GM18870 (cell line): ENCODE measurements around the gene CACNA1A.
"Not testable (repeated sequence)": the region's sequence is repeated elsewhere in the genome, so short reads cannot be mapped to it uniquely, and the experiment has no call there.

Experiments
- ATAC-seq: cut with Tn5 transposase; IDR thresholded peaks from one replicate; pipeline ENCODE4 v1.9.1; 2021; ENCODE audit warnings: moderate library complexity; ENCODE audit not compliant: unreplicated experiment

Gene CACNA1A

DNA sequence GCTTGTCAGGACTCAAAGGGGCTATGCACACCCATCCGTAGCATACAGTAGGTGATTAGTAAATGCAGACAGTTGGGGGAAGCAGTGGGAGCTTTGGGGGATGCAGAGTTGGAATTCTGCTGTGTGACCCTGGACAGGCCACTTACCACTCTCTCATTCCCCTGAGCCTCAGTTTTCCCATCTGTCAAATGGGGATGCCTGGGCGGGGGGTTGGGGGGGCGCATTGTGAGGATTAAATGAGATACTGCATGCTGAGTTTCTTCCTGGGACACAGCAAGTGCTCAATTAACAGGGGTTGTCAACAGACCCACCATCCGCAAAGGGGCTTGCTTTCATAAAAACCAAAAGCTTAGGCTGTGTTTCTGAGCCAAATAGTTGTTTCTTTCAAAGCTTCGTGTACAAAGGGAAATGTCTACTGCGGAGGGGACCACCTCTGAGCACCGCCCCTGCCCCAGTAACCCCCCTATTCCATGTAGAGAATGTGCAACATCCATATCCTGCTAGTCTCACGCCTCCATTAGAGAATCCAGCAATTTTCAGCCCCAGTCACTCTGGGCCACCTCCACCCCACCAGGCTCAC, 223.7 kb downstream of the CACNA1A start:
- no peak for ATAC-seq

- ATAC-seq: no peak
These were observed 224.6 kb downstream of the CACNA1A start for GRCh38 chr19:13281567-13282291.

DNA sequence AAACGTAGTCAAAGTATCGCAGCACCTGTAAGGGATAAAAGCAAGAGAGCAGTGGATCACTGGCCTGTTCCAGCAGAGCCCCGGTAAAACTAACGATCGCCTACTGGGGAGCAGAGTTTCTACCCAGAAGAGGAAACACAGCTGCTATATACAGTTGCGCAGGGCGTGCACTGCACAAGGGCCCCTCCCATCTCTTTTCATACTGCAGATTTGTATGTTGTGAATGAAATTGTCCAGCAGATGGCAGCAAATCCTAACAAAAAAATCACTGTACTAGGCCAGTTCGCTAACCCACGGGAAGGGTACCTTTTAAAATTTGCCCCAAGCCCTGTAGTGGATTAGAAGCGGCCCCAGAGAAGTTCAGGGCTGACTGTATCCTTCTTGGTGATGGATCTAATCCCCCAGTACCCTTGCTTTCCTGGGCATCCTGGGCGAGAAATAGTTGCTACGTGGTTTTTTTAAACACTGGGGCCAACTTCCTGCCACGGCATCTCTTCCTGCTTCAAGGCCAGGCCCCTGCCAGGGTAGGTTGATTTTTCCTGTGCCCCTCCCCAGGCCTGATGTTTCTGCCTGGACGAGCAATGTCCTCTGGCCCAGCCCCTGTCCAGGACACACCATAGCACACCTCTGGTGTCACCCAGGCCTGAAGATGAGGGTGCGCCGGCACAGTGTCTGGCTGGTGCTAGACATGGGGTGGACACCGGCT, 229.0 kb downstream of the CACNA1A start:
- no peak for ATAC-seq

DNA sequence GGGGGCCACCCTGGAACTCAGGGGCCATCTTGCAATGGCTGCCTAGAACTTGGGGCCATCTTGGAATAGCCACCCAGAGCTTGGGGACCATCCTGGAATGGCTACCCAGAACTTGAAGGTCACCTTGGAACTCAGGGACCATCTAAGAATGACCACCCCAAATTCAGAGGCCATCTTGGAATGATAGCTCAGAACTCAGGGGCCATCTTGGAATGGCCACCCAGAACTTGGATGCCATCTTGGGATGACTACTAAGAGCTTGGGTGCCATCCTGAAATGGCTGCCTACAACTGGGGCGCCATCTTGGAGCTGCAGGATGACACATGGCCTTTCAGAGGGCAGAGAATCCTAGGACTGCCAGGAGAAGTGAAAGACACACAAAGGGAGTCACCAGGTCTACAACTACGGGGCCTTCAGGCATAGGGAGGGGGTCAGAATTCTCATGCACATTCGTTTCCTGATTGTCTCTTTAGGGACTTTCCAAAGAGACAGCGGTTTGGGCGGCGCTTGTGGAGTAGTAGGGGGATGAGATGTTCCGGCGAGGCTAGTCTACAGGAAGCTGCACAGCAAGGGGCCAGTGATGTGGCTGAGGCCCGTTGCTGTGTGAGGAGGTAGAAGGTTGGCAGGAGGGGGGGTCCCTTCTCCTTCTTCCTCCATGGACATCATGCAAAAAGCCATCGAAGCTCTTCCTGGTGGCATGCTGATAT, 231.1 kb downstream of the CACNA1A start:
- ATAC-seq: no peak

DNA sequence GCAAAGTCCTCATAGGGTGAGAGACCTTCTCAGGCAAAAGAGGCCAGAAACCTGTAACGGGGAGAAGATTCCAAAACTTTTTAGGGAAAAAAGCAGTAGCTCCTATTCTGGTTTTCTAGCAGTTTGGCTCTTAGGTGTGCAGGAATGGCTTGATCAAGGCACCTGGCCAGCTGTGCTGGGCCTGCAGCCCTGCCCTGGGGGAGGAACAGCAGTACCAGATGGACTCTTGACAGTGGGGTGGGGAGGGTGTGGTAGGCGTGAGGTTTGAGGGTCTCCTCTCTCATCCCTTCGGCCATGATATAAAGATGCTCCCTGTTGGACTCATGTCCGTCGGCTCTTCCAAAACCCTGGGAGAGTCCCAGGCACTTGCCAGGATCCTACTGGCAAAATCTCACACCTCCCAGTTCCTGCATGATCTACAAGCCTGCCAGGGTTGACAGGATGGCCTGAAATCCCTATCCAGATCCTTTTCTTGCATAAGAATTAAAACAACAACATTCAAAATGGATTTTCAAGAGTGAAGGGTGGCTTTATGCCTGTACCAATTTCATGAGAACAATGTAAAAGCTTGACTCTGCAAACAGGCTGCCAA, 235.7 kb downstream of the CACNA1A start:
- ATAC-seq: no peak

DNA sequence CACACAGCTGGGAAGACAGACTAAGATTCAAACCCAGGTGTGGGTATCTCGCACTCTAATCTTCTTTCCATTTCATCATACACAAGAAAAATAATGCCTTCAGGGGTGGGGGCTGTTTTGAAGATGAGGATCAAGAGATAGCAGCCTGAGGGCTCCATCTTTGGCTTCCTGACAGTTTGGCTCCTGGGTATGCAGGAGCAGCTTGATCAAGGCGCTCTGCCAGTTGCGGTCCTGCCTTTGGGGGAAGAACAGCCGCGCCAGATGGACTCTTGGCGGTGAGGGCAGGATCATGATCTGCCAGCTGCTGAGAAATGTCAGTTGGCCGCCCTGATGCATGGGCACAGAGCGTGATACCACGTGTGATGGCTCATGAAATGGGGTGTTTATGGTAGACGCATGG, 236.9 kb downstream of the CACNA1A start:
- ATAC-seq: no peak

DNA sequence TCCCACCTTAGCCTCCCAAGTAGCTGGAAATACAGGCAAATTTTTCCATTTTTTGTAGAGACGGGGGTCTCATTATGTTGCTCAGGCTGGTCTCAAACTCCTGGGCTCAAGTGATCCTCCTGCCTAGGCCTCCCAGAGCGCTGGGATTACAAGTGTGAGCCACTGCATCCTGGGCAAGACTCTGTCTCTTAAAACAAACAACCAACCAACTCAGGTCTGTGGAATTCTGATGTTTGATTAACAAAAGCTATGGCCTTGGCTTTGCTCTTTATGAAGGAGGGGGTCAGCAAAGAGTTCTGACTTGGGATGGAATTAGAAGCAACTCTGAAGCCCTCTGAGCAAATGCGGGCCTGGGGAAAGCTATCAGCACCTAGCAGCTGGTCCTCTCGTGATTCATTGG, 238.4 kb downstream of the CACNA1A start:
- ATAC-seq: no peak

DNA sequence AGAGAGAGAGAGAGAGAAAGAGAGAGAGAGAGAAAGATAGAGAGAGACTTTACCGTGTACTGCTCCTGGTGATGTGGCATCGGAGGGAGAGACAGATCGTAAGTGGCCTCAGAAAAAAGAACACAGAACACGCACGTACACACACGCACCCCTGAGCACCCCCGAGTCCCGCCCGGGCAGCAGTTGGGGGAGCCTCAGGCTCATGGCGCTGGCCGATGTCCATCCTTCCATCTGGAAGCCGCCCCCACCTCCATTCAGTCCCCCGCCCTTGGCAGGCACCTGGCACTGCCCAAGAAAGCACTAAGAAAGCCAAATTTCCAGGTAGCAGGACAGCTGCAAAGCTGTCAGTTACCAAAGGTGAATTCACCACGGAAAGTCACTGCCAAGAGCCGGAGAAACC, 239.1 kb downstream of the CACNA1A start:
- no peak for ATAC-seq

GRCh38 chr19:13262450-13262849, 243.8 kb downstream of the CACNA1A start:
- ATAC-seq: no peak

DNA sequence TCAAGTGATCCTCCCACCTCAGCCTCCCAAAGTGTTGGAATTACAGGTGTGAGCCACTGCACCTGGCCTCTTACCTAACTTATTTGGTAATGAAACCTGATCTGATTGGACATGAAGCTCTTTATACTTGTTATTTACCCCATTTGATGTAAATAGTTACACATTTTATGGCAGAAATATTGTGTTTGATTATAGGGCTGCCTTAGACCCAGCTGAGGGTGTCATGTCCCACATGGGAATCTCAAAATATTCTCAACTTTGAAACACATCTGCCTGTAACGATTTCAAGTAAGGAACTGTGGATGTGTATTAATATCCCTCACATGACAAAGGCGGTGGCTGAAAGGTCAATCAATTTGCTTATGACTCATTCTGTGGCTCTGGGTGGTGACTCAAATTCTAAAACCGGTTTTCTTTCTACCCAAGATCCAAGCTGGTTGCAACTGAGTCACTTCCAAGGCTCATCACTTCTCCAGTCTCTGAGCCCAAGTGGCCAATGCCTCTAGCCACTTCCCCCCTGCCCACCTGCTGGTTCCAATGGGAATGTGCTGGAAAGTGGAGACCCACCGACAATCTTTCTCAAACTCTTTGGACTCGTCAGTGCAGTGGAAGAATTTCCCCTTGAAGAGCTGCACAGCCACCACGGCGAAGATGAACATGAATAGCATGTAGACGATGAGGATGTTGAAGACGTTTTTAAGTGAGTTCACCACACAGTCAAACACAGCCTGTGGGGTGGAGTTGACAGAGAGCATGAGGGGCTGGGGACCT, 245.2 kb downstream of the CACNA1A start:
- peak; percentile 68 for ATAC-seq

DNA sequence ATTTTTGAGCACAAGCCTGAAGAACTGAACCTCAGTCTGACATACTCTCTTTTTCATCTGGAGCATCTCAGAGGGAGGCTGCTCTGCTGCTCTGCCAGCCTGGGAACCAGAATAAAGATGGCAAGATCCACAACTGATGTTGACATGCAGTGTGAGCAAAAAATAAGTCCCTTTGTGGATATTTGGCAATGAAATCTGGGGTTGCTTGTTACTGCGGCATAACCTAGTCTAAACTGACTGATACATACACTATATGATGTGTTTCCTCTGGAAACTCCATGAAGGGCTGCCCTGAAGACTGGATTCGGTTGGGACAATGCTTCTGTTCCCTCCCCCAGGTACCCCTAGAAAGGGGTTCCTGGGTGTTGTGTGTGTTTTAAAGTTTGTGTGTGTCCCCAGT, 249.4 kb downstream of the CACNA1A start:
- ATAC-seq: no peak

DNA sequence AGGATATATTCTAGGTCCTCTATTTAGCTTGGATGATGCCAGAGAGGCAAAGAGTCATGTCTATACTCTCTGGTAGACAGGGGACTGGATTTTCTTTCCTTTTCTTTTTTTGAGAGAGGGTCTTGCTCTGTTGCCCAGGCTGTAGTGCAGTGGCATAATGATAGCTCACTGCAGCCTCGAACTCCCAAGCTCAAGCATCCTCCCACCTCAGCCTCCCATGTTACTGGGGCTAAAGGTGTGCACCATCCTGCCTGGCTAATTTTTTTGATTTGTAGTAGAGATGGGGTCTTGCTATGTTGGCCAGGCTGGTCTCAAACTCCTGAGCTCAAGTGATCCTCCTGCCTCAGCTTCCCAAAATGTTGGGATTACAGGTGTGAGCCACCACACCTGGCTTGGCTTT, 249.9 kb downstream of the CACNA1A start:
- not testable (repeated sequence) for ATAC-seq

DNA sequence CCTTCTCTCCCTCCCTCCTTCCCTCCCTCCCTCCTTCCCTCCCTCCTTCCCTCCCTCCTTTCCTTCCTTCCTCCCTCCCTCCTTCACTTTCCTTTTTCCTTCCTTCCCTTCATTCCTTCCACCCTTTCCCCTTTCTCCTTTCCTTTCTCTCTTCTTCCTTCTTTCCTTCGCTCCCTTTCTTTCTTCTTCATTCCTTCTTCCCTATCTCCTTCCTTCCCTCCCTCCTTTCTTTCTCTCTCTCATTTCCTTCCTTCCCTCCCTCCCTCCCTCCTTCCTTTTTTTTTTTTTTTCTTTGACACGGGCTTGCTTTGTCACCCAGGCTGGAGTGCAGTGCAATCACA, 250.6 kb downstream of the CACNA1A start:
- ATAC-seq: no peak

GRCh38 chr19:13255041-13255718, 251.1 kb downstream of the CACNA1A start:
- ATAC-seq: no peak

DNA sequence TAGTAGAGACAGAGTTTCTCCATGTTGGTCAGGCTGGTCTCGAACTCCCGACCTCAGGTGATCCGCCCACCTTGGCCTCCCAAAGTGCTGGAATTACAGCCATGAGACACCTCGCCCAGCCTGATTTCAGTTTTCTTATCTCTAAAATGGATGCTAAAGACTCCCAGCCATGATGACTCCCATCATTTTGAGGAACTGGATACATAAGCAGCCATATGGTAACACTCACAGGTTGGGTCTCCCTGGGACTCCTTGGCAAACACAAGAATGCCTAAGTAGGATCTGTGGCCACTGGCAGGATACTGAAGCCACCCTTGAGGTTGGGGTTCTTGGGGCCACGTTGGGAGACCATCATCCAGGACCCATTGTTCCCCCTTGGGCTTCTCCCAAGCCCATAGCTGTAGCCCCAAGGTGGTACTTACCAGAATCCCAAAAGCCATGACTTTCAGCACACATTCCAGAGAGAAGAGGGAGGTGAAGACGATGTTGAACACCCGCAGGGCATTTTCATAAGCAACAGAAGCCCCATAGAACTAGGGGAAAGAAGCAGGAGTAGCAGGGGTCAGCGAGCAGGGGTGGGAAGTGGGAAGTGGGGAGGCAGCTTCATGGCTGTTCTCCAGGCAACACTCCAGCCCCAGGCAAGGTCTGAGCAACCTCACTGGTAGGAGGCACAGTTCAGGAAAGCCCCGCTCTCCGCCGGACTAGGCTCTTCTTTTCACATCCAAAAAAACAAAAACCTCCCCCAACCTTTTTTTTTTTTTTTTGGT, 253.5 kb downstream of the CACNA1A start:
- no peak for ATAC-seq

DNA sequence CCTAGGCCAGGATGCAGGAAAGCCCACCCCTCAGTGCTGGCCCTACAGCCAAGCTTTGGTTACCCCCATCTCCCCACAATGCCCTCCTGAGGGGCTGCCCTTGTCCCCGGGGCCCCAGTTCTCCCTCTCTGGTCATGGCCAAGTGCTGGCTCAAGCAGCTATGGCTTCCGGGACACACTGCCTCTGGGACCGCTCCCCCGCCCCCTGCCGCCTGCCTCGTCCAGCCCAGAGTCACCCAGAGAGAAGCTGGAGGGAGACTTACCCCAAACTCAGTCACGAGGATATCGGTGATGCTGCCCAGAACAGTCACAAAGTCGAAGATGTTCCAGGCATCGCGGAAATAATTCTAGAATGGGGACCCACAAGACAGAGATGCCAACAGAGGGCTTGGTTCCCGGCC, 261.4 kb downstream of the CACNA1A start:
- ATAC-seq: no peak

- ATAC-seq: no peak
These were observed 264.8 kb downstream of the CACNA1A start for GRCh38 chr19:13241231-13242104.

- no peak for ATAC-seq
These were observed 265.8 kb downstream of the CACNA1A start for GRCh38 chr19:13240312-13241022.
